GM12872 (cell line): ENCODE results near the gene NPAS3.

Experiments
- CTCF ChIP-seq: IDR thresholded peaks from 3 replicates; pipeline ENCODE4 v1.5.1; 2011; ENCODE audit warnings: low read depth, mild to moderate bottlenecking, low read length, moderate library complexity; ENCODE audit not compliant: insufficient read depth

NPAS3 gene

DNA sequence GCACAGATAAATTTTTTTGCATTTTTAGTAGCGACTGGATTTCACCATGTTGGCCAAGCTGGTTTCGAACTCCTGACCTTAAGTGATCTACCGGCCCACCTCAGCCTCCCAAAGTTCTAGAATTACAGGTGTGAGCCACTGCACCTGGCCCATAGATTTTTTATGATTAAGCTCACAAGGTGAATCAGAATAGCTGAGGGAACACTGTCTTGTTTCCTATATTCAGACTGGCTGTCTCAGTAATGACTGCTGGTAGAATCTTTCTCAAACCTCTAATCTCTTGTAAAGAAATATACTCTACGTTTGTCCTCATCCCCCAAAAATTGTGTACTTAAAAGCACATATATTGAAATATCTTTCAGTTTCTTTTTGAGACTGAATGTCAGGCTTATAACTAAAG is 650.1 kb downstream of the NPAS3 start:
- no peak for TF ChIP-seq CTCF

GRCh38 chr14:33589334-33589733 is 650.7 kb downstream of the NPAS3 start:
- no peak for TF ChIP-seq CTCF

- no peak for TF ChIP-seq CTCF
These were observed 652.4 kb downstream of the NPAS3 start for GRCh38 chr14:33590891-33591630.

- TF ChIP-seq CTCF, result no peak
These were observed 653.6 kb downstream of the NPAS3 start for GRCh38 chr14:33592297-33592696.

GRCh38 chr14:33596211-33597080 is 657.8 kb downstream of the NPAS3 start:
- TF ChIP-seq CTCF, result no peak

DNA sequence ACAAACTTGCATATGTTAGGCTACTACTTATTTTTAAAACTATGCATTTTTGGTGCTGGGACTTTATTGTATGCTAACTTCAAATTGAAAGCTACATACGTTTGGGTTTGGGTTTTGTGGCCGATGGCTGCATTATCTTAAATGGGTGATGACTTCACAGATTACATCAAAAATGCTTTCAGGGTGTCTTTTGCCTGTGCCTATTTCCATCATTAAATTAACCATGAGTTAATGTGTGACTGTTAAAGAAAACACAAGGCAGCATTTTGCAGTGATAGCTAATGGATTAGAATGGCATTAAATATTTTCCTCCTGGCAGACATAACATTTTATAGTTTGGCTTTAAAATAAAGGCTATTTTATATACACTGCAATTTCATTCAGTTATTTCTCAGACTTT is 659.9 kb downstream of the NPAS3 start:
- no peak for TF ChIP-seq CTCF

DNA sequence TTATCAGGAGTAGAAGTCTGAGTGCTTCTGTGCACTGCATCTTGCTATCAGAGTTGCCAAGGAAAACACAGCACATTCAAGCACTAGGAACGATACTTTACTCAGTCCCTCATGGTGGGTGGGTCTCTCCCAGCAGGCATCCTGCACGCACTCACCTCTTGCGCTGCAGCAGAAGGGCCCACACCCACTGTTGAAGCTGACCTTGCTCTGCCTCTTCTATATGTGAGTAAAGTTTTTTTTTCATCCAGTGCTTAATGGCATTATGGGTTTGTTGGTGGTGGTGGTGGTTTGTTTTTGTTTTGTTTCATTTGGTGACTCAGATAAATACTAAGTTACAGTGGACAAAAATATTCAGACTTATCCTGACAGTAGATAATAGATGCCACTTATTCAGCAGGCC is 663.7 kb downstream of the NPAS3 start:
- TF ChIP-seq CTCF, result no peak
